BLaER1 (cell line): Measurements from ENCODE around the gene MAML3.

Source experiments
- H3K27ac ChIP-seq: shearing (Covaris generic); formaldehyde crosslinking; 2 replicates; pipeline ENCODE4 v1.8.1; 2022
- H3K27me3 ChIP-seq: shearing (Covaris generic); formaldehyde crosslinking; 2 replicates; pipeline ENCODE4 v1.8.1; 2022
- H3K36me3 ChIP-seq: shearing (Covaris generic); formaldehyde crosslinking; 2 replicates; pipeline ENCODE4 v1.8.1; 2022
- H3K4me1 ChIP-seq: shearing (Covaris generic); formaldehyde crosslinking; 2 replicates; pipeline ENCODE4 v1.8.1; 2022
- H3K4me2 ChIP-seq: shearing (Covaris generic); formaldehyde crosslinking; 2 replicates; pipeline ENCODE4 v1.8.1; 2022
- H3K4me3 ChIP-seq: shearing (Covaris generic); formaldehyde crosslinking; 2 replicates; pipeline ENCODE4 v1.8.1; 2022
- H3K9ac ChIP-seq: shearing (Covaris generic); formaldehyde crosslinking; 2 replicates; pipeline ENCODE4 v1.8.1; 2022
- H3K9me3 ChIP-seq: shearing (Covaris generic); formaldehyde crosslinking; 2 replicates; pipeline ENCODE4 v1.8.1; 2022
- H4K20me1 ChIP-seq: shearing (Covaris generic); formaldehyde crosslinking; 2 replicates; pipeline ENCODE4 v1.8.1; 2022
- Cebpa-rat ChIP-seq: shearing (Covaris generic); IDR thresholded peaks from 2 replicates; pipeline ENCODE4 v1.8.1; 2022

Gene MAML3

DNA sequence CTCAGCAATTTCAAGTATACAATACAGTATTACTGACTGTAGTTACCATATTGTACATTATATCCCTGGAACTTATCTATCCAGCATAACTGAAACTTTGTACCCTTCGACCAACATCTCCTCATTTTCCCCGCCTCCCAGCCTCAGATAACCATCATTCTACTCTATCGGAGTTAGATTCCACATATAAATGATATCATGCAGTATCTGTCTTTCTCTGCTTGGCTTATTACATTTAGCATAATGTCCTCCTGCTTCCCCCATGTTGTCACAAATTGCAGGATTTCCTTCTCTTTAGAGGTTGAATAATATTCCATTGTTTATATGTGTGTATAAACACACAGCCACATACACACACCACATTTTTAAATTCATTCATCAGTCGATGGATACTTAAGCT is 218.1 kb downstream of the MAML3 start:
- no peaks in the 10 kb centered on the region for H3K9me3 ChIP-seq
- no peaks in the 10 kb centered on the region for H3K4me1 ChIP-seq
- H3K27me3 ChIP-seq, result no peaks in the 10 kb centered on the region
- H3K9ac ChIP-seq, result no peak overlapping the region
- peaks cover 67% of the 10 kb centered on the region for H4K20me1 ChIP-seq
- H3K4me3 ChIP-seq, result no peak overlapping the region
- TF ChIP-seq Cebpa-rat, result no peak
- H3K4me2 ChIP-seq, result no peak overlapping the region
- H3K27ac ChIP-seq, result no peak overlapping the region
- H3K36me3 ChIP-seq, result no peaks in the 10 kb centered on the region

DNA sequence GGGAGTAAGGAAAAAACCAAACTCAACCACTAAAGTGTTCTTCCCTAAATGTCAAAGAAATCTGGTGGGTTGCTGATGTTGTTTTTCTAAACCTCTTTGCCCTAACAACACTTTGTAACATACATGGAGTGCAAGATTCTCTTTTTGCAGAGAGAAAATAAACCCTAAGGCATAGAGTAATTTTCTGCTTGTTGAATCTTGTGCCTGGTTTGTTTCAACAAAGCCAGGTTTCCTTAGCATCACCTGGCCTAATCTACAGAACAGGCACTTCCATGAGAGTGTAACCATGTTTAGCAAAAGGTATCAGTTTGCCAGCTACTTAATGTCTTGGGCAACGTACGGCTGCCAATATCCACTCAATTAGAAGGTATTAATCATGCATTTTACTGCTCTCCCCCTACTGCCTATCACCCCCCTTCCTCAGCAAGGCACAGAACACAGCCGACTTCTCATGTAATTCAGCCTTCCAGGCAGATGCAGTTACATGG is 219.2 kb downstream of the MAML3 start:
- H3K27ac ChIP-seq, result no peak overlapping the region
- no peaks in the 10 kb centered on the region for H3K36me3 ChIP-seq
- no peak overlapping the region for H3K9ac ChIP-seq
- no peak overlapping the region for H3K4me3 ChIP-seq
- no peak for TF ChIP-seq Cebpa-rat
- no peak overlapping the region for H3K4me2 ChIP-seq
- no peaks in the 10 kb centered on the region for H3K4me1 ChIP-seq
- no peaks in the 10 kb centered on the region for H3K27me3 ChIP-seq
- H4K20me1 ChIP-seq, result peaks cover 74% of the 10 kb centered on the region
- H3K9me3 ChIP-seq, result no peaks in the 10 kb centered on the region

DNA sequence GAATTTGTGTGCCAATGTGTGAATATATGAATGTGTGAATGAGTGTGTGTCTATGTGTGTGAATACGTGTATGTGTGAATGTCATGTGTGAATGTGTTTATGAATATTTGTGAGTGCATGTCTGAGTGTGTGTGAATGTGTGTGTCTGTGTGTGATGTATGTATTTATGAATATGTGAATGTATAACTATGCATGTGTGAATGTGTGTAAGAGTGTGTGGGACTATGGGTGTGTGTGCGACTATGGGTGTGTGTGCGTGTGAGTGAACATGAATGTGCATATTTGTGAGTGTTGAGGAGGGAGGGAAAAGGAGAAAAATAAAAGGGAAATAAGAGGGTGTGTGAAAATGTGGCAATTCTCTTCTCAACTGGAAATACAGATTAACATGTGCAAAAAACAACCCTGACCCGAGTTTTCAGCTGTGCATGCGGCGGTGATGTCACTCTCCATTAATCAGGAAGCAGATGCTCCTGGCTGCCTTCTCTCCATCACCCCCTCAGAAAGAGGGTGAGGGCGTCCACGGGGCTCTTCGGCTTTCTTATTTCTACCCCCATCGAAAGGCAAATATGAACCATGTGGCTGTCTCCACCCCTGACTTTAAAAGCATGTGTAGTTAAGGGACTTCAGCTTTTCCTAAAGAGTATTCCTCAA is 219.8 kb downstream of the MAML3 start:
- H3K4me2 ChIP-seq, result no peak overlapping the region

DNA sequence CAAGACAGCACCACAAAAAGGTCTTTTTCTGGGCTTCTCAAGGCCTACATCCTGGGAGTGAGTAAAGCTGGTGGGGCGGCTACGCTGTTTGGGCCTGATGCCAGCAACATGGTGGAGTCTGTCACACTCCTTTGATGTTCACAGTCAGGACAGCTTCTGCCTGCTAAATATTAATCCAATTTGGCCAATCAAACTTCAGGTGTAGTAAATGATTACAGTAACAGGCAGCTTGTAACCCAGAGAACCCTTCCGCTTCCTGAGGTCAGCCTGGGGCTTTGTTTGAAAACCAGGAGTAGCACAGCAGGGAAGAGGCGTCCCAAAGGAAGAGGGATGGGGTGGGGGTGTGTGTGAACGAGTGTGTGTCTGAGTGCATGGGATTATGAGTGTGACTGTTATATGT is 220.4 kb downstream of the MAML3 start:
- Histone ChIP-seq H3K27ac (no peak overlapping the region), H3K9me3 (no peaks in the 10 kb centered on the region), H3K36me3 (no peaks in the 10 kb centered on the region), H3K4me2 (no peak overlapping the region), H3K9ac (no peak overlapping the region), H4K20me1 (peaks cover 67% of the 10 kb centered on the region), H3K4me1 (no peaks in the 10 kb centered on the region), H3K27me3 (no peaks in the 10 kb centered on the region), H3K4me3 (no peak overlapping the region)
- TF ChIP-seq Cebpa-rat, result no peak

More for the DNA sequence above, 219.8 kb downstream of the MAML3 start:
- H3K4me3 ChIP-seq, result no peak overlapping the region
- H3K27me3 ChIP-seq, result no peaks in the 10 kb centered on the region
- no peak overlapping the region for H3K27ac ChIP-seq
- no peaks in the 10 kb centered on the region for H3K9me3 ChIP-seq
- H4K20me1 ChIP-seq, result peaks cover 72% of the 10 kb centered on the region
- no peak overlapping the region for H3K9ac ChIP-seq
- no peaks in the 10 kb centered on the region for H3K4me1 ChIP-seq
- TF ChIP-seq Cebpa-rat, result no peak
- H3K36me3 ChIP-seq, result no peaks in the 10 kb centered on the region

DNA sequence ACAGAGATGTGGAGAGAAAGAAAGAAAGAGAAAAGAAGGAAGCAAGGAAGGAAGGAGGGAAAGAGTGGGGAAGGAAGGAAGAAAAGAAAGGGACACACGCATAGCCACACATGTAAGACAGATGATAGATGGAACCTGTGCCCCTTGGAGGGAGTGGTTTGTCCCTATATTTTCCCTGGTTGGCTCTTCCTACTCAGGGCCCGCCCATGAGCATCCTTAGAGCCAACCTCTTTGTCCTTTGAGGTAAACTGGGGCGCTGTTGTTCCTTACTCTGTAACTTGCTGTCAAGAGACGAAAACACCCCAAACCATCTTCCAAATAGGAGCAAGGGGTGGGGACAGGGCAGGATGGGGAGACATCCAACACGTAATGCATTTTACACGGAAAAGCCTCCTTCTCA is 220.9 kb downstream of the MAML3 start:
- no peak overlapping the region for H3K9ac ChIP-seq
- no peak overlapping the region for H3K4me2 ChIP-seq
- TF ChIP-seq Cebpa-rat, result no peak
- H3K27me3 ChIP-seq, result no peaks in the 10 kb centered on the region
- H3K36me3 ChIP-seq, result no peaks in the 10 kb centered on the region
- no peaks in the 10 kb centered on the region for H3K4me1 ChIP-seq
- H3K27ac ChIP-seq, result no peak overlapping the region
- peaks cover 67% of the 10 kb centered on the region for H4K20me1 ChIP-seq
- no peak overlapping the region for H3K4me3 ChIP-seq
- no peaks in the 10 kb centered on the region for H3K9me3 ChIP-seq

DNA sequence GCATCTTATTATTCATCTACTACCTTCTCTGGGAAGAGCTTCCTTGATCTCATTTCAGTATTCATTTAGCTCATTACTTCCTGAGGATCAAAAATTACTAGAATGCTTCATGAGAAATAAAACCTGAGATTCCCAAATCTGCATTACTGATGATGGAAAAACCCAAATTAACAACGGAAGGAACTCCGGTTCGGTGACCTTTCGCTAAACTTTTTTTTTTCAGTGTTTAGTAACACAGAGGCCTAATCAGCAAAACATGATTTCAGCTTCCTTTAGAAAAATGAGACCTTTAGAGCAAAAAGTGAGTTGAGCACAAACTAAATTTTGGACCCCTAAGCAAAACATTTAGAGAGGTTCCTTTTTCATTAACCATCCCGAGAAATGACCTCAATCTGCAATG is 229.2 kb downstream of the MAML3 start:
- peaks cover 12% of the 10 kb centered on the region for H3K4me1 ChIP-seq
- no peaks in the 10 kb centered on the region for H3K9me3 ChIP-seq
- H3K4me3 ChIP-seq, result no peak overlapping the region
- H3K27me3 ChIP-seq, result no peaks in the 10 kb centered on the region
- TF ChIP-seq Cebpa-rat, result no peak
- 0 out of 2 replicates have a peak overlapping the region, but pooled peaks have one; percentile 18 for H3K4me2 ChIP-seq
- H4K20me1 ChIP-seq, result peaks cover 66% of the 10 kb centered on the region
- no peaks in the 10 kb centered on the region for H3K36me3 ChIP-seq
- no peak overlapping the region for H3K9ac ChIP-seq
- H3K27ac ChIP-seq, result no peak overlapping the region

DNA sequence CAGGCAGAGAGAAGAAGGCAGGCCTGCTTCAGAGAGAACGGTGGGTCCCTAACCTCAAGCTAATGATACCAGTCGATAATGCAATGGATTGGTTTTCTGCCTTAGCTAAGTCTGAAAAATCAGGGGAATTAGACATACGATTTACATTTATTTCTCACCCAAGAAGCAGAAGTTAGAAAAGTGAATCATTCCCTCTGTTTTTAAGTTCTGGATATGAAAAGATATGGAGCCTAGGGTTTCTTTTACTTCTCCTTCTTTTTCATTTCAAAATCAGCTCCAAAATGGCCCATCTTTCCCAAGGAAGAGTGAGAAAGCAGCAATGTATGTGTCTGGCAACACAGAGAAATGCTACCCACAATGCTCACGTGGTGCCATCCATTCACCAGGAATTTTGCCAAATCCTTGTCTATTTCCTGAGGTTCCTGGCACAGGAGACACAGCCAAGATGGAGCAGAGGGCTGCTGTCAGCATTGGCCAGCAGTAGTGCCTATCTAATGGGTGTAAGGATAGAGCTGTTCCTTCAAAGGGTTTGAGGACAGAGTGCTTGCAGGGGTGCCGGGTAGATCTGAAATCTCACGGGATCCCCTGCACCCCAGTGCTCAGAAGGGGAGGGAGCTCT is 231.5 kb downstream of the MAML3 start:
- Histone ChIP-seq H3K4me3 (no peak overlapping the region), H3K36me3 (no peaks in the 10 kb centered on the region), H3K27ac (no peak overlapping the region), H4K20me1 (peaks cover 62% of the 10 kb centered on the region), H3K27me3 (no peaks in the 10 kb centered on the region), H3K4me1 (peaks cover 15% of the 10 kb centered on the region), H3K4me2 (no peak overlapping the region), H3K9ac (no peak overlapping the region), H3K9me3 (no peaks in the 10 kb centered on the region)
- TF ChIP-seq Cebpa-rat, result no peak

DNA sequence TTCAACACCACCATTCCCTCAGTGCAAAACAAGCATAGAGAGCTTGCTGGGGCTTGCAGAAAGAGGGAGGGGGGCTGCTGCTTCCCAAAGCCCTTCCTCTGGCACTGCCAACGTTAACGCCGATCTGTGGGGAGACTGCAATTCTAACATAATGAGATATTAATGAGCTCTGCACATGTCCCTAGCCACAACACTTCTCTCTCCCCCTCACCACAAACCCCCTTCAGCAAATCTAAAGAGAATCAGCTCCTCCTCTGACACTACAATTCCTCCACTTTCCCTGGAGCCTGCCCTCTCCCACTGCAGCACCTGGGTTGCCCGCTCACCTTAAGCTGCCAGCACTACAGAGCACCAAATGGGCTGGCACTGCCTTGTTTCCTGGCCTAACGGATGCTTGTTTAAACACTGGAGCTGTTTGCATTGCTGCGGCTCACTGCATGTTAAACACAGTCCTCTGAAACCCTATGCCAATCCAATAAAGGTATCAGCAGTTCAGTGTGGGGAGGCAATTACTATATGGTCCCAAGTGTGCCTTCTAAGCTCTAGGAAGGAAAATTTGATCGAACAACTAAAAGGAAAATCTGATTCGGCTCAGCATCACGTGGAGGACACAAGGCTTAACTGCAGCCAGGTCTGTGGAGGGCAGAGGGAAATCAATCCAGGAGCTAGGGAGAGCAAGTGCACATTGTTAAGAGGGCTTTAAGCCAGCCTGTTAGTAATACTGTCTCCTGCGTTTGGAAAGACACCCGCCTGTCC is 232.4 kb downstream of the MAML3 start:
- Histone ChIP-seq H3K9ac (no peak overlapping the region), H3K4me1 (peaks cover 15% of the 10 kb centered on the region), H3K4me3 (no peak overlapping the region), H3K4me2 (no peak overlapping the region), H4K20me1 (peaks cover 62% of the 10 kb centered on the region), H3K9me3 (no peaks in the 10 kb centered on the region), H3K36me3 (no peaks in the 10 kb centered on the region), H3K27me3 (no peaks in the 10 kb centered on the region), H3K27ac (no peak overlapping the region)
- no peak for TF ChIP-seq Cebpa-rat

DNA sequence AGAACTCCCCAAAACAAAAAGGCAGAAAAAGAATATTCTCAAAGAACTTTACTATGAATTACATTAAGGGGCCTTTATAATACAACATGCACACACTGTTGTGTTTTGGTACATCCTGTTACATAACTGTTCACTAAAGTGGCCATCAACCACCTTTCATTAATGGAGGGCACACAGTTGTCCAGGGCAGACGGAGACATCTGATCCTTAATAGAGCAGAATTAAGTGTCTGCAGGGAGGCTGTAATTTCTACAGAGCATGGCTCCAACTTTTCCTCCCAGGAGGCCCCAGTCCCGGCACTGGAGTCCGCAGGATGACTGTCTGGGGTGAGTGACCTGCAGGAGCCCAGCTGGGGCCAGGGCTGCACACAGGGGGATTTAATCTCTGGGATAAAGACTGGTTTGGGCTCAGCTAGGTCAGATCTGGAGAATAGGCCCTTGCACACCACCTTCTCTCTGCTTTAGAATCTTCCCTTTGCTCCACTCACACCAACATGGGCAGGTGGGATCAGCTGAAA is 233.4 kb downstream of the MAML3 start:
- H3K4me3 ChIP-seq, result no peak overlapping the region
- H3K27me3 ChIP-seq, result no peaks in the 10 kb centered on the region
- H3K4me1 ChIP-seq, result peaks cover 15% of the 10 kb centered on the region
- no peaks in the 10 kb centered on the region for H3K36me3 ChIP-seq
- peaks cover 62% of the 10 kb centered on the region for H4K20me1 ChIP-seq
- no peak overlapping the region for H3K9ac ChIP-seq
- H3K4me2 ChIP-seq, result no peak overlapping the region; the same call in 1 of the 2 replicates
- H3K9me3 ChIP-seq, result no peaks in the 10 kb centered on the region
- no peak for TF ChIP-seq Cebpa-rat
- no peak overlapping the region for H3K27ac ChIP-seq

DNA sequence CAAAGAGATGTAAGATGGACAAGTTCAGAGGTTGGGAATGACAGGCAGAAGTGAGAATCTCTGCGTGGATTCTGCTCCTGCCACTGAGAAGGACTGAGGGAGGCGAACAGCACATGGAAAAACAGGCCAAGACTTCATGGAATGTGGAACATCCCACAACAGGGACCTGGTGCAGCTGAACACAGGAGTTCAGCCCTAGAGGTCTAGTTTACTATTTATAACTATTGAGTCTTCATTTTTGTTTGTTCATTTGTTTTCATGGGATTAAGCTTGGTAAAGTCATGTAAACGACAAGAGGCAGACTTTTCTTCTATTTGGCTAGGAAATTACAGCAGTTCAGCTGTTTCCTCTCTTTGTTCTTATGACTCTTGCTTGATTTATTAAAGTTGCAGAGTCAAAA is 234.5 kb downstream of the MAML3 start:
- Histone ChIP-seq H3K4me2 (no peak overlapping the region), H3K9me3 (no peaks in the 10 kb centered on the region), H3K27me3 (no peaks in the 10 kb centered on the region), H3K36me3 (no peaks in the 10 kb centered on the region), H3K9ac (no peak overlapping the region), H3K27ac (no peak overlapping the region), H3K4me1 (peaks cover 8% of the 10 kb centered on the region; the same call in 1 of the 2 replicates), H3K4me3 (no peak overlapping the region), H4K20me1 (peaks cover 72% of the 10 kb centered on the region)
- TF ChIP-seq Cebpa-rat, result no peak
